Amniotic stem cell (primary cell): ENCODE data around the gene TAGLN2.
A peak's percentile ranks its signal among the peaks of the same experiment; 100 is the strongest.

Experiments used
- DNase-seq: peaks from one replicate; lab custom pipeline; 2025; lab: John Stamatoyannopoulos, UW

The TAGLN2 gene

DNA sequence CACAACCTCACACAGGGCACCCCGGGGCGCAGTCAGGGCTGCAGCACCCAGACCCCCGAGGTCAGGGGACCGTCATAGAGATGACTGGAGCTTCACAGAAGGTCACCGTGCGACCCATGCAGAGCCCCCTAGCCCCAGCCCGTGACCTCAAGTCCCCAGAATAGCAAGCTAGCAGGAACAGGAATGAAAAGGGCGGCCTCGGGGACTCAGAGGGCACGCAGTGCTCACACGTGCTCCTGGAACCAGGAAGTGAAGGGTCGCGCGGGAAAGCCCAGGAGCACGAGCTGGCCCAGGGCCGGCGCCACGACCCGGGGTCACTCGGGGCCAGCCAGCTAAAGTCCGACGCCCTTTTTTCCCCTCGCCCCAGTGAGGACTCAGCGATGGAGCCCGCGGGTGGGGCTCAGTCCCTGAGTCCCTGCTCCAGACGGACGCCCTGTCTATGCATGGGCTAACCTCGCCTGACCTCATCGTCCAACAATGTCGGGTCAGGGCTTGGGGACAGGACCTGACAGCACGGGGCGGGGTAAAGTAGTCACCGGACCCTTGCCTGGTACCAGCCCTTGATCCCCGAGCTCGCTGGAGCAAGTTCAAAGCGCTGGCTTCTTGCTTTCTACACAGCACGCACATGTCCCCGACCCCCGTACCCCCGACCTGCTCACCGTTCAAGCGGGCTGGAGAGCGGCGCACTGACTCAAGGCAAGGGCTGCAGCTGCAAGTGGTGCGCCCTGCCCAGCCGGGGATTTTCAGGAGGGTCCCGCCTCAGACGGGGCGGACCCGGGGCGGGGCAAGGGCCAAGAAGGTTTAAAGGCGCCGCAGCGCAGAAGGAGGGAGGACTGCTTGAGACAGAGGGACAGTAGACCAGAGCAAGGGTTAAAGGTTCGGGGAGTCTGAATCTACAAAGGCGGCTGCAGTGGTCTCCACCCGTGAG lies at the start of gene TAGLN2:
TSS of gene TAGLN2 (minus strand) at position 717 of the 928 bp plus-strand sequence. CDS start 4,998 bp downstream, outside the sequence.
- DNase-seq, result peak; percentile 65

DNA sequence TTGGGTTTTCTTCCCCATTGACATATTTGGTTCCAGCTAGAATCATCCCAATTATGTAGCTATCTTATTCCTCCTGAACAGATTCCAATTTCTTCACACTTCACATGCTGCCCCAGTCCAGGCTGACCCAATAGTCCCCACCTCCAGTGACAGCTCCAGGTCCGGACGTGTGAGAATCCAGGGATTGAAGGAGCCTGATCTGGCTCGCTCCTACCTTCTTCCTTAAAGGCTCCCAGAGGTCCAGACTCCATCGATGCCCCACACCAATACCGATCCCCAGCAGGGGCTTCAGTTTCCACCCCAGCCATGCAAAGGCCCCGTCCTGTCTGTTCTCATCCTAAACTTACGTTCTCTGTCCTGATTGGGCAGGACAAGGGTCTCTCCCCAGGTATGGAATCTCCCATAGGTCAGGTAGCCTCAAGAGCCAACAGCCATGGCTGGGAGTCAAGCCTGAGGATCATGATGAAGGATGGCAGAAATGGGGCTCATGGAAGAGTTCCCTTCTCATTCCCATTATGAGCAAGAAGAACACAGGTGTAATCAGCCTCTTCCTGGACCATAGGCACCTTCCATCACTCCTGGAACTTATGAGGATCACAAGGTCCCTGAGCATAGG lies 49.2 kb upstream of the TAGLN2 start:
- DNase-seq, result no peak

DNA sequence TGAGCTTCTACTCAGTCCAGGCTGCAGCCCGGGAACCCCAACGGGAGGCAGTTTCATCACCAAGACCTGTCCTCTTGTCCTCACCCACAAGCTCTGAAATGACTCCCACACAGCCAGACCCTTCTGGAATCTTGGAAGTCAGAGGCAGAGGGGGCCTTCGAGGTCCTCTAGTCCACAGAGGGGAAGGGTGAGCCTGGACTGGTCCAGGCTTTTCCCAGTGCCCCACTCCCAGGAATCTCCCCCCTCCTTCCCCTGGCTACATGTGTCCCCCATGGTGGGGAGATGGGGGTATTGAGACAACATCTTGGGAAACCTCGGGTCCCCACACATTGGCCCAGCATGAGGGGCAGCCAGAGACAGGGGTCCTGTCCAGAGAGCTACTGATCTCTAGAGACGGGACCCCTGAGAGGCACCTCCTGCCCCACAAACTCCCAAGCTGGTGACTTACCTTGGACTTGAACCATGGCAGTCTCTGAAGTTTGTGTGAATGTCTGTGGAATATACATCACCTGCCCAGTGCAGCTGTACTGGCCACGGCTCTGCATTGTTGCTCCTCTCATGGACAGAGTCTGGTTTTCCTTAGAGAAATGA lies 48.1 kb upstream of the TAGLN2 start:
- no peak for DNase-seq

DNA sequence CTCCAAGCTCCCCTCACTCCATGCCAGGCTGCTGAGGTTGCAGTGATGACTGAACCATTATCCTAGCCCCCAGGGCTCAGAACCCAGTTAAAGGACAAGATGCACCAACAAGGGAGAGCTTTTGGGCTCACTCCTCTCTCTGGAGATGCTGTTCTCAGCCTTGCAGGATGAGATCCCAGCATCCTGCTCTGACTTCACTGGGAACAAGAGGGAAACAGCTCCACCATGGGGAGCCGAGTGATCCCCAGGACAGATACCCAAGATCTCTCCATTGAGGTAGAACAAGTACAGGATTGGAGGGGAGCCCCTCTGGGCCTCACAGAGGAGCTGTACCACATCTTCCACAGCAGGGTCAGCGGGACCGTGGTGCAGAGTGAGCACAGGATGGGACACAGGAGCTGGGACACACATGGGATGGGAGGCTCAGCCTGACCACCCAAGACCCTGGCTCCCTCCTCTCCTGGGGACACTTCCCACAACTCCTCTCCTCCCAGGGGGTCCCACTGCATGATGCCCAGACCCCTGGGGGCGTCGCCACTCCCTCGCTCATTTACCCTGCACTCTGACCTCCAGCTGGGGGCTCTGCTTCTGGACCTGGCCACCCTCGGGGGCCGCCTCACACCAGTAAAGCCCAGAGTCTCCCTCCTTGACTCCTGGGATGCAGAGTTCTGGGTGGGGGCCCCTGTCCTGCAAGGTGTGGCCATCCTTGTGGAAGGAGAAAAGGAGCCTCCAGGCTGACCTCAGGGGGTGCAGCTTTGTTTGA lies 47.3 kb upstream of the TAGLN2 start:
- DNase-seq, result no peak

DNA sequence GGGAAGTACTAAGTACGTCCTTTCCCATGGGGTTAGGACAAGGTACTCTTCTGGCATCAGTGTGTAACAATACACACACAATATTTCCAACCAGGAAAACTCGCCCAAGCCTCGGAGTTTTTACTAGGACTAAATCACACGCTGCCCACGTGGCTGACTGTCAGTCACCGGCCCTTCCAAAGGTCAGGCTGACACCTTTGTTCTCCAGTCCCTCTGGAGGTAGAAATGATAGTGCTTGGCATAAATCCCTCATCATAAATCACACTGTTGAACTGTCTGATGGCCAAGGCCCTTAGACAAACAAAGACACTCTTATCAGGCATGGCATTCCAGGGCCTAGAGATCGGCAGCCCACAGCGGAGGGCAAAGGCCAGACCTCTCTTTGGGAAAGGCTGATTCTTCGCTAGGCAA lies 45.6 kb upstream of the TAGLN2 start:
- DNase-seq, result no peak

DNA sequence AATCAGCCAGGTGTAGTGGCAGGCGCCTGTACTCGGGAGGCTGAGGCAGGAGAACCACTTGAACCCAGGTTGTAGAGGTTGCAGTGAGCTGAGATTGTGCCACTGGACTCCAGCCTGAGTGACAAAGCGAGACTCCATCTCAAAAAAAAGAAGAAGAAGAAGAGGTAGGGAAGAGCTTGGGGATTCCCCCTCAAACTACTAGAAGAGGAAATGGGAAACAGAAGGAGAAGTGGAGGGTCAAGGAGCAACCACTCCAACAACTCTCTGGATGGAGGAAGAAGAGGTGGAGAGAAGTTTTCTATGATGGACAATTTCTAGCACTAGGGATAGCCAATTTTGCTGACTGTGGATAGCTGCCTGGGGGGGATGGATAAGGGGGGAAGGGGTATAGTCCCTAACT lies 43.6 kb upstream of the TAGLN2 start:
- no peak for DNase-seq

DNA sequence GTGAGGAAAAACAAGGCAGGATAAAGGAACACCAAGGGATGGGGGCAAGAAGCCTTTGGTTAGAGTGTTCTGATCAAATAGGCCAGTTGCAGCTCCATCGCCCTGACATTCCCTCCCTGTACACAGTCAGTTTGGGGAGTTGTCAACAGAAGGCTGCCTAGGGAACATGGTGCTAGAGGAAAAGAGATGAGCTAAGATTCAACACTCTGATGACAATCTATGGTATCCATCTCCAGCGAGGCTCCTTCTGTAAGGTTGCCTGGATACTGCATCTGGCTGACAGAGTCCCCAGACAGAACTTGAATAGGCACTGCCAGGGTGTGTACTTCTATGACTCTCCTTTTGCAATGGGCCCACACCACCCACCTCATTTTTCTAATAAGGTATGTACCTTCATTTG lies 40.0 kb upstream of the TAGLN2 start:
- DNase-seq, result no peak

DNA sequence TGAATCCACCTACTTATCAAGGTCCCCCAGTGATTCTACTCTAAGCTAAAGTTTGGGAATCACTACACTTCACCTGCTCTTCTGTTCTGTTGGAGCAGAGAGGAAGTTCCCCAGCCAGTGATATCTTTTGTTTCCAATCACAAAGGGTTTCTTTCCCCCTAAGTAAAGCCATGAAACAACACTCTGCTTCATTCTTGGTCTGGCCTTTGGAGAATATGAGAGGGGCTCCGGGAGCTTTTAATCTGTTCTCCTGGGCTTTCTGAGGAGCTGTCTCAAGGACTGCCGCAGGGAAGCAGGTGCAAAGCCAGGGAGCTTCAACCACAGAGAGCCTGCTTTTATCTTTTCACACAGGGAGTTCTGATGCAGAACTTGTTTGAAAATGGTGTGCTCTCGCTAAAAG lies 38.8 kb upstream of the TAGLN2 start:
- DNase-seq, result no peak

DNA sequence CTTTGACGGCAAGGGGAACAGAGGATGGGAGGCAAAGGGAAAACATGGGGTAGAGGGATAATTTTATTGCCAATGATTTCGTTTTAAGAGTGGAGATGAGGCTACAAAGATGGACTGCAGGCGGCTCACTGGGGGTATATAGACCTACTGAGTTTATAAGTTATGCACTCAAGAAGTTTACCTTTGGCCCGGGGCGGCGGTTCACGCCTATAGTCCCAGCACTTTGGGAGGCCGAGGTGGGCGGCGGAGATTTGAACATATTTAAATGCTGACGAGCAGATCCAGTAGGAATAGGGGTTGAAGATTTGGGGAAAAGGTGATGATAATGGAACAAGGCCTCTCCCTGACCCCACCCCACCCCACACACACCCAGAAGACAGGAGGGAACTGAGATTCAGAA lies 36.9 kb upstream of the TAGLN2 start:
- no peak for DNase-seq

DNA sequence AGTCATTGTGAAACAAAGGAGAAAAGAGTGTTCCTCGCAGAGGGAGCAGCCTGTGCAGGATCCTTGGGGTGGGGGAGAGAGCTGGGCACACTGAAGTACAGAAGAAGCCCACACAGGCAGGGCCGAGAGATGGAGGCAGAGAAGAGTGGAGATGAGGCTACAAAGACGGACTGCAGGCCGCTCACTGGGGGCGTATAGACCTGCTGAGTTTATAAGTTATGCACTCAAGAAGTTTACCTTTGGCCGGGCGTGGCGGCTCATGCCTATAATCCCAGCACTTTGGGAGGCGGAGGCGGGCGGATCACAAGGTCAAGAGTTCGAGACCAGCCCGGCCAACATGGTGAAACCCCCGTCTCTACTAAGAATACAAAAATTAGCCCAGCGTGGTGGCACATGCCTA lies 36.3 kb upstream of the TAGLN2 start:
- DNase-seq, result no peak

DNA sequence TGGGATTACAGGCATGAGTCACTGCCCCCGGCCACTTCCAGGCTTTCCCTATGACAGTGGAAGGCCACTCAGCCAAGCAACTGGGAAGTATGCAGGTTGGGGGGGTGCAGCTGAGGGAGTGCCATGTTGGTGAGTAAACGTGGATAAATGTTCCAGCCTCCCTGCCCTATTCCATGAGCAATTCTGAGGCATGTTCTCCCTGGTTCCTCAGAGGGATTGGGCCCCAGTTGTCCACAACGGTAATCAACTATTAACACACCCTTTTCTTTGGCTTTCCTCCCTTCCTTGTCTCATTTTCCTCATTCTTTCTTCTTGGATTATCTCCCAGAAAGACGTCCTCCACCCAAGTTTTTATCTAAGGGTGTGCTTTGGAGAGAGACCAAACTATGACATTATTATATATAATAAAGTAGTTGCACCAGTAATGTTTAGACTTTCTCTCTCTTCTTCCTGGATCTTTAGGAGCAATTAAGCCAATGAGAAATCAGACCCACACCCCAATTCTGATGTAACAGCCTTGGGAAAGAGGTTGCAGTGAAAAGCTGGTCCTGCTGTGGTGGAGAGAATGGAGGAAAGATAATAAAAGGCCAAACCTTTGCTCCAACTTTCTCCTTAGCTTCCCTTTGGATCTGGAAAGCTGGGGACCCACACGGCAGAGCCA lies 35.5 kb upstream of the TAGLN2 start:
- DNase-seq, result peak; percentile 81

DNA sequence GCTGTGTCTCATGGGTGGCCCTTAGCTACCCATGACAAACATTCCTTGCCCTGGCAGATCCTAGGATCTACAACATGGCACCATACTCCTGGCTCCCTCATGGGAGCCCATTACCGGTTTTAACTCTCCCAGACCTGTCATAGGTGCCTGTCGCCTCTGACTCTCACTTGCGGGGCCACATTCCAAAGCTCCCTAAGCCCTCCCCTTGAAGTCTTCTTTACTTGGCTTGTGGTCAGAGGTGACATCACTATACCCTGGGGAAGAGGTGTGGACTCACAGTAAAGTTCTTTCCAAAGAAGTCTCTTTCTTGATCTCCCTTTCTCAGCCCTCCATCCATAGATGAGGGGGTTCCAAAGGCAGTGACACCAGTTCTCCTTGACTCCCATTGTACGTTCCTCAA lies 34.1 kb upstream of the TAGLN2 start:
- no peak for DNase-seq

DNA sequence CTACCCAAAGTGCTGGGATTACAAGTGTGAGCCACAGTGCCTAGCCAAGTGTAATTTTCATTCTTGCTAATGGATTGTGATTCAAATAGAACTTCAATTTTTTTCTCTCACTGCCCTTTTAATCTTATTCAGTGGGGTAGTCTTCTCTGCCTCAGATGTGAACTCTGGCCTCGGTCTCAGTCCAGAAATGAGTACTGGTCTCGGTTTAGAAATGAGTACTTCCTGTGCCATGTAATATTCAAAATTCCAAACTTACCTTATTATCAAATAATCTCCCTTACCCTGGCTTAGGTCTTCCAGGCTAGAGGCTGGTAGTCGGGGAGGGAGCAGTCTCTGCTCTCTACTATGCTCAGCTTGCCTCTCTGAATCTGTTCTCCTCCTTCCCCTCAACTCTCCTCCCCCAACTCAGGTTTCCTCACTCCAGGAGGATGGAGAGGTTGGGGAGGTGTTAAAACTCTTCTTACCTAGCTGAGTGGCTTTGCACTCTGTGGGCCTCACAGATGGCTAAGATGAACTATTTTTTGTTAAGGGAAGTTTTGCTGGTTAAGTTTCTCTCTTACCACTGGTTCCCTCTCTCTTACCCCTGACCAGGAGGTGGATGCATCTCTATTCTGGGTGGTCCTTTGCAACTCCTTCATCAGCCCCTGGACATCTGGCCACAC lies 33.5 kb upstream of the TAGLN2 start:
- DNase-seq, result no peak

DNA sequence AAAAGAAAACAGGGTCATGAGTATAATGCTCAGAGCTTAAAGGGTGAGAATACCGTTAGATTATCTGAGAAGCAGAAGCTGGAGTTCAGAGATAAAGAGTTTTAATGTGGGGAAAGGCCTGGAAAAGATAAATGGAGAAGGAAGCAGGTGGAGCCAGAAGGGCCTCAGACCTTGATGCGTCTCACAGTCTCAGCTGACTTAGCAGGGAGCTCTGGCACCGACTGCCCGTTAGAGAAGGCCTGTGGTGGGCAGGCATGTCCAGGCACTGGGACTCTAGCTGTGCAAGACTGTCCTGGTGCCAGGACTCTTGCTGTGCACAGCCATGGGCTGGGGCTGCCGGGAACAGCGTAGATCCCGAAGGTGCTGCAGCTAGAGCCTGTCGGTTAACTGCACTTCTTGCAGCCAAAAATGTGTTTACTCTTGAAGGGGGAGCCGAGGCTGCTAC lies 32.5 kb upstream of the TAGLN2 start:
- DNase-seq, result no peak

DNA sequence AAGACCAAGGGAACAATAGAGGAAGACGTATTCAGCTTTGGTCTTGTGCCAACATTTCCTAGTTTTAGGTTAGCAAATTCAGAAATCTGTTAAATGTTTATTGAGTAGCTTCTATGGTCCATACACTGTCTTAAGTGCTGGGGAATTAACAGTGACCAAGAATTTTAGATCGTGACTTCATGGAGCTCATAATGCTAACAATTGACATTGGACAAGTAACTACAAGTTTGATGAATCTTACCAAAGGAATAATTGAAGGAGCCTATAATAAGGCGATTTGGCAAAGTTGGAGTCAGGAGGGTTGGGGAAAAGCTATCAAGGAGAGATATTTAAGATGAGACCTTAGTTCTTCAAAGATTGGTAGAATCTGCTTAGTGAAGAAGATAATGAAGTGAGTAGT lies 30.1 kb upstream of the TAGLN2 start:
- DNase-seq, result no peak

DNA sequence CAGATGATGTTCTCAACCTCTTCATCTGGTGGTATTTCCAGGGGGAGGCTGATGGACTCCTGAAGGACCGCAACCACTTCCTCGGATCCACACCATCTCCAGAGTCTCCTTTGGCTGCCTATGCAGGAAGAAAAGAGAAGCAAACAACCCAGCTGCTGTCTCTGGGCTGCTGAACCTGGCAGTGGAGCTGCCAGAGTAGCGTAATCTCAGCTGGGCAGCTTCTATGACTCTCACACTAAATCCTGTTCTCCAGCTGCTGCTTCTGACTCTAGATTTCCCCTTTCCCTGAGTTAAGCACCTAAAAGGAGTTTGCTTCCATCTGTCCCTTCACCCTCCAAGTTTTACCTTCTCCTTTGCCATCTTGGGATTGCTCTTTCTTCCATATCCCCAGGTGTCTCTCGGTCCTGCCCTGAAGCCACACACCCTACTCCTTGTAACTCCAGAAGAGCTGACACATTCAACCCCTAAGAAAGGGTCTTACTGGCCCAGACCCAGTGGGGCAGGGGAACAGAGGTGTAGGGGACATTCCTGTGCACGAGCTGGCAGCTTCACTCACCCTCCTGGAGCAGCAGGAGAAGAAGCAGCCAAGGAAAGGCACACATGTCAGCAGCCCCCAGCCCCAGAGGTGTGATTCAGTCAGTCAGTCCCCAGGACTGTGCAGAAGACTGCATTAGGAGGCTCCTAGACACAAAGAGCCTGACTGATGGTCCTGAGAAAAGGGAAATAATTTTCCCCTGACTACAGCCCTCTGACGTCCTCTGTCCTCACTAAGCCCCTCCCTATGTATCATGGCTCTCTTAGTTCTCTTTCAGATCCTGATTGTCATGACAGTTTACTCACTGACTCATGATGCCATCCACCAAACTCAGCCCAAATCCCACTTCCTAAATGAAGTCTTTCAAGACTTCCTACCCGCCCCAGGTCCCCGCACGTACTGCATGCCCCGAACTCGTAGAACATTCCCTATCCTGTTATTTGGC lies 28.5 kb upstream of the TAGLN2 start, which contains the start of gene SLAMF9:
TSS of gene SLAMF9 (minus strand) at position 702 of the 980 bp plus-strand sequence. CDS start at position 602, 100 bp downstream.
- DNase-seq, result peak; percentile 14

DNA sequence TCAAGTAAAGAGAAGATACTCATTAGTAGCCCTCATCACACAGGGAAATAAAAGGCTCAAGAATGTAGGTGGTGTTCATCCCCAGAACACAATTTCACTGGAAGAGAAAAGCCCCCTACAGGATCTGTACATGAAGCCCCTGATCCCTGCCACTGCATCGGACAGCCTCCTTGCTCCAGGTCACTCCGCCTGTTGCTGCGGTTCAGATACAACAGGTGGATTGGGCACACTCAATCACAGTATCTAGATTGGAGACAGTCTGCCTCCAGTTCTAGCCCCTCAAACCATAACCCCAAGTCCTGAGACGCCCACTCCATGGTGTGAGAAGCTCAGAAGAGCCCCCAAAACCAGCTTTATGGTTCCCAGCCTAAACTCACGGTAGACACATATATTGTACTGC lies 27.6 kb upstream of the TAGLN2 start:
- DNase-seq, result no peak

DNA sequence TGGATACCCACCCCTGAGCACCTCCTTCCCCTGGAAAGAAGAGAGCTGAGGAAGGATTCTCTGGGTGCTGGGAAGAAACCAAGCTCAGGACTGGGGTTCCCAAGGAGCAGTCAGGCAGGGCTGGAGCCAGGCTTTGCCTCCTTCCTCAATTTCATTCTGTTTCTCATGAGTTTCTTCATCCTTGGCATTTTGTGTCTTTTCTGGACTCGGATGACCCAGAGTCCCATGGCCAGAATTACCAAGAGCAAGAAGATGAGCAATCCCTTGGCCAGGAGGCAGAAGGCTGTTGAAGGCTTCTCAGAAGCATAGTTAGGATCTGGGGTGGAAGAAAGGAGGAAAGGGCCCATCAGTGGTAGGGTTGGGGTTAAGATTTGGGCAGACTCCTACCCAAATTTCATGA lies 26.2 kb upstream of the TAGLN2 start:
- DNase-seq, result no peak

DNA sequence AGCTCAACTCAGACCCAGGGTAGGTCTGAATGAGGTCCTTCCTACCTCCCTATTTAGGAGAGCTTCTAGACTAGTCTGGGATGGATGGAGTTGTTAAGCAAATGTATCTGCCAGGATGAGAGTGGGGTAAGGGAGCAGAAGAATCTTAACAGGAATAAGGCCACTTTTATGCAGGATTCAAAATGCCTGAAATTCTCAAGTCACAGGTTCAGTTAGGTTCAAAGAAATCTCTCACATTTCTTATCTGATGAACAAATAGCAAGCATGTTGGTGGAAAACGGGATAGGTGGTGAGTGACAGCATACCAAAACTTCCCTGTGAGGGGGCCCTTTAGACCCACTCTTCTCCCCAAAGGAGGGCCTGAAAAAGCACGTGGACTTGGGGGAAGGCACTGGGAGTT lies 25.7 kb upstream of the TAGLN2 start:
- DNase-seq, result no peak

DNA sequence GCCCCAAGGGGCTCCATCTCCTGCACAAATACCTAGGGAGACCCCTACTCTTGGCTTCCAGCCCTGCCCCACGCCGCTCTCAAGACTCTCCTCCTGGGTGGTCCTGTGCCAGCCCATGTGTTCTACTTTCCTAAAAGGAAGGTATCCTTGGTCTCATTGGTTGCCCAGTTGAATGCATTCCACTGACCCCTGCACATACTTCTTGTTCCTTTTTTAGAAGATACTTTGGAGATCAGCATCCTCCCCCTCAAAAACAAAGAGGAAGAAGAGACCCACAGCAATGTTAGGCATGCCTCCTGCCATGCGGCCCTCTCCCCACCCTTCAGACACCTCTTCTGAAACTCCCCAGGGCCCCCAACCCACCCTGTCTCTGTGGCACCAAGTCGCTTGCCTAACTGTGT lies 24.7 kb upstream of the TAGLN2 start:
- DNase-seq, result no peak
